Naive thymus-derived CD4-positive, alpha-beta T cell (primary cell): ENCODE measurements around the gene LAPTM4A. TPM values are rescaled to one million over a fixed set of nuclear protein-coding genes. Genes with fewer than 3 reads are reported as not detected.

Experiments used
- ATAC-seq: fragments of 150-1000 bp; cut with Tn5 transposase; 2 replicates; pipeline ENCODE4 v1.10.0; 2021; ENCODE audit warnings: mild to moderate bottlenecking, moderate library complexity
- CTCF ChIA-PET: fragments of 350-600 bp; sonication (Branson Sonifier 250); formaldehyde crosslinking; loops from one replicate; lab custom pipeline; 2021; ENCODE audit warnings: antibody characterized with exemption; lab: Charles Lee
- POLR2A ChIA-PET: fragments of 350-600 bp; sonication (Branson Sonifier 250); formaldehyde crosslinking; loops from one replicate; lab custom pipeline; 2021; ENCODE audit warnings: antibody characterized with exemption, inconsistent platforms; lab: Charles Lee
- DNase-seq, 9 donors: peaks; one replicate each; pipeline versions ENCODE4 v3.0.0 to v3.0.0-alpha.2; 2020 to 2022; ENCODE audit warnings: mixed read lengths in 1 of 9
- H3K27ac ChIP-seq: one replicate; pipeline ENCODE4 v1.7.0; 2013; ENCODE audit warnings: mild to moderate bottlenecking, low read depth, low read length, moderate library complexity
- H3K27me3 ChIP-seq, 2 donors: one replicate each; pipeline ENCODE4 v1.7.0; 2013; ENCODE audit warnings: low read length in 2 of 2, mild to moderate bottlenecking in 2 of 2, moderate library complexity in 2 of 2; ENCODE audit not compliant: control insufficient read depth in 2 of 2, insufficient read depth in 2 of 2
- H3K36me3 ChIP-seq, 3 experiments: 1 replicate in 2 of 3; 2 replicates in 1 of 3; pipeline ENCODE4 v1.7.0; 2013; ENCODE audit warnings: low read length in 3 of 3, mild to moderate bottlenecking in 3 of 3, moderate library complexity in 1 of 3; ENCODE audit not compliant: insufficient read depth in 3 of 3, control insufficient read depth in 2 of 3
- H3K4me1 ChIP-seq, 2 donors: one replicate each; pipeline ENCODE4 v1.7.0; 2013; ENCODE audit warnings: low read length in 2 of 2, mild to moderate bottlenecking in 2 of 2, moderate library complexity in 1 of 2; ENCODE audit not compliant: control insufficient read depth in 2 of 2, insufficient read depth in 2 of 2
- H3K4me3 ChIP-seq: 2 replicates; pipeline ENCODE4 v1.7.0; 2013; ENCODE audit warnings: mild to moderate bottlenecking, low read length
- H3K9me3 ChIP-seq, 3 experiments: 1 replicate in 2 of 3; 2 replicates in 1 of 3; pipeline ENCODE4 v1.7.0; 2013; ENCODE audit warnings: low read length in 3 of 3; ENCODE audit not compliant: control insufficient read depth in 2 of 3
- H3K27ac Mint-ChIP-seq, 9 donors: one replicate each; pipeline ENCODE4 v1.8.0; 2020 to 2022; ENCODE audit warnings: mixed read lengths in 9 of 9, mild to moderate bottlenecking in 8 of 9, moderate library complexity in 5 of 9, inconsistent platforms in 2 of 9
- H3K27me3 Mint-ChIP-seq, 5 donors: one replicate each; pipeline ENCODE4 v1.8.0; 2021 to 2022; ENCODE audit warnings: mixed read lengths in 5 of 5, mild to moderate bottlenecking in 1 of 5
- H3K36me3 Mint-ChIP-seq, 5 donors: one replicate each; pipeline ENCODE4 v1.8.0; 2020 to 2022; ENCODE audit warnings: mixed read lengths in 5 of 5, mild to moderate bottlenecking in 3 of 5, inconsistent platforms in 1 of 5
- H3K4me1 Mint-ChIP-seq, 7 donors: one replicate each; pipeline ENCODE4 v1.8.0; 2020 to 2022; ENCODE audit warnings: mixed read lengths in 7 of 7, mild to moderate bottlenecking in 3 of 7, inconsistent platforms in 1 of 7
- H3K4me3 Mint-ChIP-seq, 10 donors: one replicate each; pipeline ENCODE4 v1.8.0; 2020 to 2022; ENCODE audit warnings: mild to moderate bottlenecking in 10 of 10, mixed read lengths in 10 of 10, moderate library complexity in 6 of 10, inconsistent platforms in 2 of 10
- H3K9me3 Mint-ChIP-seq, 11 donors: one replicate each; pipeline ENCODE4 v1.8.0; 2020 to 2022; ENCODE audit warnings: mixed read lengths in 11 of 11, mild to moderate bottlenecking in 4 of 11, inconsistent platforms in 1 of 11, moderate library complexity in 1 of 11
- intact Hi-C, 2 donors: fragments of 100-400 bp; cut with micrococcal nuclease; formaldehyde crosslinking; loops; one replicate each; pipeline ENCODE4 v1.15.1; 2023
- polyA plus RNA-seq, 2 donors: library from polyadenylated mRNA; unstranded; fragments of 300-500 nt; fragmentation: Illumina TruSeq; gene quantifications; one replicate each; pipeline ENCODE4 v1.2.3, GENCODE V29; 2021
- total RNA-seq, 6 experiments: library from RNA in 5 of 6; stranded (reverse) in 5 of 6; gene quantifications; 1 replicate in 5 of 6; 2 replicates in 1 of 6; pipeline ENCODE4 v1.2.3 and lab custom pipeline; 2021 to 2026

LAPTM4A gene
- total and polyA plus RNA-seq, 7 experiments from 2014 or later, result 32.3 to 106 (median 49.8) TPM

GRCh38 chr2:20072436-20073158, 21.2 kb upstream of the LAPTM4A start:
- ChIA-PET CTCF (no interaction called here), POLR2A (no interaction called here)
- peaks cover 0 to 4% (median 0%) of the 10 kb centered on the region in 7 donors for H3K4me1 Mint-ChIP-seq
- H3K27me3 ChIP-seq, result no peaks in the 10 kb centered on the region
- H3K4me1 ChIP-seq, result no peaks in the 10 kb centered on the region
- H3K4me3 Mint-ChIP-seq, result no peak overlapping the region
- H3K27me3 Mint-ChIP-seq, result peaks cover 0 to 13% (median 5%) of the 10 kb centered on the region in 5 donors
- no peak overlapping the region for H3K27ac ChIP-seq
- H3K9me3 ChIP-seq, result peaks cover 0 to 2% (median 0%) of the 10 kb centered on the region in 3 experiments
- ATAC-seq (no peak), DNase-seq (no peak)
- H3K27ac Mint-ChIP-seq, result no peak overlapping the region
- intact Hi-C loops, result no loop called here
- H3K36me3 Mint-ChIP-seq, result peaks cover 0 to 4% (median 0%) of the 10 kb centered on the region in 5 donors
- peaks cover 0 to 7% (median 0%) of the 10 kb centered on the region in 11 donors for H3K9me3 Mint-ChIP-seq
- no peaks in the 10 kb centered on the region for H3K36me3 ChIP-seq
- no peak overlapping the region for H3K4me3 ChIP-seq

DNA sequence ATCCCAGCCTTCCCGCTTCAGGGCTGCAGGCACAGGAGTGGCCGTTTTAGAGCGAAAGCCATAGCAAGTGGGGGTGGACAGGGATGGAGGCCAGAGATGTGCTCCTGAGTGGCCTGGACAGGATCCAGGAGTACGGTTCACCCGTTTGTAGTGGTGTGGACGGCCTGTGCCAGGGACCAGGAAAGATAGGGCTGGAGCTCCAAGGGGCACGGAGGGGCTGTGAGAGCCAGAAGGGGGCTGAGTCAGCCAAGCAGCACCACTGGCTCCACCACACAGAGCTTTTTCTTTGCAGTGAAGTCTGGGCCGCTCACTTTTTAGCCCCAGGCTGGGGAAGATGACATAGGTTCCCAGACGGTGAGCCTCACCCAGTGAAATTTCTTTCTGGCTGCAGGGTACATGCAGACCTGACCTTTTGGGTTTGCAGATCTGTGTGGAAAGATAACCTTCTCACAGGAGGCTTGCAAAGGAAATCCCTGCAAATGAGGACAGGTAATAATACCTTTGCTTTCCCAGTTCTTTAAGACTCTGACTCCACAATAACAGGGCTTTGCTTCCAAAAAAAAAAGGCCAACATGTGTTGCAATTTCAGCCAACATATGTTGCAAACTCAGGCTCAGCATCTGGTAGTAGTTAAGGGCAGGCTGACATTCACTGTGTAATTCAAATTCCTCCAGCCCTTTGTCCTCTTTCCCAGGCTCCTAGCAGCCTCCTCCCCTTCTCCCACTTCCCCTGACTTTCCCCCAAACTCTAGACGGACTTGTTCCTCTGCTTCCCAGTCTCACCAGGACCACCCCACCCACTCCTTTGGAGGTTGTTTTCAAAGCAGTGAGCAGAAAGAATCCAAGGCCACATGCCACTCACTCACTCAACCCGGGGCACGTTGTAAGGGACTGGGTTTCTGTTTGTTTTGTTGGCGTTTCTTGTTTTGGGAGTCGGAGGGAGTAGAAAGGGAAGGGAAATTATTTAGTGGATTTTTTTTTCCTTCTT, 20.3 kb upstream of the LAPTM4A start:
- DNase-seq (no peak), ATAC-seq (no peak)
- Mint-ChIP-seq H3K27me3 (peaks cover 0 to 13% (median 4%) of the 10 kb centered on the region in 5 donors), H3K27ac (no peak overlapping the region), H3K4me1 (peaks cover 0 to 4% (median 0%) of the 10 kb centered on the region in 7 donors), H3K9me3 (peaks cover 0 to 6% (median 0%) of the 10 kb centered on the region in 11 donors), H3K36me3 (peaks cover 0 to 3% (median 0%) of the 10 kb centered on the region in 5 donors), H3K4me3 (no peak overlapping the region)
- H3K27me3 ChIP-seq, result no peaks in the 10 kb centered on the region
- POLR2A ChIA-PET, result no interaction called here
- no peak overlapping the region for H3K4me3 ChIP-seq
- H3K4me1 ChIP-seq, result no peaks in the 10 kb centered on the region
- CTCF ChIA-PET, result no interaction called here
- no peak overlapping the region for H3K27ac ChIP-seq
- no peaks in the 10 kb centered on the region for H3K36me3 ChIP-seq
- H3K9me3 ChIP-seq, result no peaks in the 10 kb centered on the region
- intact Hi-C loops, result no loop called here

GRCh38 chr2:20069756-20070155, 18.3 kb upstream of the LAPTM4A start:
- Mint-ChIP-seq H3K4me3 (no peak overlapping the region), H3K27me3 (peaks cover 0 to 7% (median 4%) of the 10 kb centered on the region in 5 donors), H3K9me3 (peaks cover 0 to 6% (median 0%) of the 10 kb centered on the region in 11 donors), H3K27ac (no peak overlapping the region), H3K36me3 (peaks cover 0 to 3% (median 0%) of the 10 kb centered on the region in 5 donors), H3K4me1 (peaks cover 0 to 4% (median 0%) of the 10 kb centered on the region in 7 donors)
- no peaks in the 10 kb centered on the region for H3K27me3 ChIP-seq
- intact Hi-C loops, result no loop called here
- DNase-seq (no peak), ATAC-seq (no peak)
- CTCF ChIA-PET, result no interaction called here
- no peaks in the 10 kb centered on the region for H3K9me3 ChIP-seq
- no peaks in the 10 kb centered on the region for H3K36me3 ChIP-seq
- H3K4me1 ChIP-seq, result no peaks in the 10 kb centered on the region
- no peak overlapping the region for H3K4me3 ChIP-seq
- H3K27ac ChIP-seq, result no peak overlapping the region
- POLR2A ChIA-PET, result interaction anchor here (1.4 kb wide), 1 partner anchor 18 kb away, joined by 4 read pairs; the partner anchor contains the start of gene LAPTM4A

- Histone ChIP-seq H3K4me1 (no peaks in the 10 kb centered on the region), H3K36me3 (no peaks in the 10 kb centered on the region), H3K27ac (no peak overlapping the region), H3K9me3 (no peaks in the 10 kb centered on the region), H3K27me3 (no peaks in the 10 kb centered on the region), H3K4me3 (no peak overlapping the region)
- Mint-ChIP-seq H3K27ac (no peak overlapping the region), H3K4me3 (no peak overlapping the region), H3K27me3 (peaks cover 0 to 10% (median 1%) of the 10 kb centered on the region in 5 donors), H3K4me1 (no peaks in the 10 kb centered on the region), H3K9me3 (peaks cover 0 to 6% (median 0%) of the 10 kb centered on the region in 11 donors), H3K36me3 (peaks cover 0 to 3% (median 0%) of the 10 kb centered on the region in 5 donors)
- POLR2A ChIA-PET, result no interaction called here
- ATAC-seq, result no peak
- CTCF ChIA-PET, result no interaction called here
- no peak for DNase-seq
- intact Hi-C loops, result no loop called here
Observed at GRCh38 chr2:20067992-20068584, 16.7 kb upstream of the LAPTM4A start.

DNA sequence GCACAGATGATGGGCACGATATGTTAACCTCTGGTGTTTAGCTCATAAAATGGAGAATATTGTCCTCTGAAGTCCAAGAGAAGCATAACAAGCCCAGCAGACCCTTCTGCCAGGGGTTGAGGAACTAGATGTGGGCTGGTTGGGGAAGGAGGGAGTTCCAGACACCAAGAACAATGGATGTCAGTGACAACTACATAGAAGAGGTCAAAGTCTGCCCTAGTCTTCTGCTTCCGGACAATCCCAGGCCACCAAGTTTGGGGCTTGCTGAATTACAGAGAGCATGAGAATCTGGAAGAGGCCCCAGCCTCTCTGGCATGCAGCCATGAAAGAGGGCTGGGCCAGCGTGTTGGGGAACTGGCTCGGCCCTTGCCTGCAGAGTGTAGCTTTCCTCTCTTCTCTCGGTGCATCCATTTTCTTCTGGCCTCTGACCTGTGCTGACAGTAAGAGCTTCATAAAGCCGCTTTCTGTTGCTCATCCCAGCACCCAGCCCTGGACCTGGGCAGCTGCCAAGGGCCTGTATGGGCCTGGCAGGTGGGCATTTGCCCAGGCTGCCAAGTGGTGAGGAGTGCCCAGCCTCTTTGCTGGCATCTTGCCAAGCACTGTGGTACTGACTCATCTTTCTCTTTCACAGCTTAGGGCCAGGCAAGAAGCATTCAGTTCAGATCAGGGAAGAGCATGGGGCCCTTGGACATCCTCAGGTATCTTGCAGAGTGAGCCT, 14.6 kb upstream of the LAPTM4A start:
- Histone ChIP-seq H3K9me3 (no peaks in the 10 kb centered on the region), H3K4me1 (no peaks in the 10 kb centered on the region), H3K4me3 (no peak overlapping the region), H3K36me3 (no peaks in the 10 kb centered on the region), H3K27ac (no peak overlapping the region), H3K27me3 (no peaks in the 10 kb centered on the region)
- ChIA-PET POLR2A (no interaction called here), CTCF (no interaction called here)
- Mint-ChIP-seq H3K27me3 (peaks cover 0 to 22% (median 4%) of the 10 kb centered on the region in 5 donors), H3K36me3 (peaks cover 0 to 3% (median 0%) of the 10 kb centered on the region in 5 donors), H3K9me3 (peaks cover 0 to 6% (median 0%) of the 10 kb centered on the region in 11 donors), H3K4me3 (no peak overlapping the region), H3K27ac (no peak overlapping the region), H3K4me1 (no peaks in the 10 kb centered on the region)
- DNase-seq, result no peak
- intact Hi-C loops, result no loop called here
- peak; percentile 29 for ATAC-seq

- no peaks in the 10 kb centered on the region for H3K4me1 Mint-ChIP-seq
- no peaks in the 10 kb centered on the region for H3K36me3 ChIP-seq
- intact Hi-C loops, result no loop called here
- H3K27me3 Mint-ChIP-seq, result peaks cover 0 to 22% (median 11%) of the 10 kb centered on the region in 5 donors
- peaks cover 0 to 6% (median 0%) of the 10 kb centered on the region in 11 donors for H3K9me3 Mint-ChIP-seq
- no peak overlapping the region for H3K27ac ChIP-seq
- H3K9me3 ChIP-seq, result no peaks in the 10 kb centered on the region
- H3K36me3 Mint-ChIP-seq, result peaks cover 0 to 3% (median 0%) of the 10 kb centered on the region in 5 donors
- no peaks in the 10 kb centered on the region for H3K4me1 ChIP-seq
- DNase-seq (no peak), ATAC-seq (no peak)
- H3K27ac Mint-ChIP-seq, result no peak overlapping the region
- H3K4me3 ChIP-seq, result no peak overlapping the region
- no peak overlapping the region for H3K4me3 Mint-ChIP-seq
- ChIA-PET CTCF (no interaction called here), POLR2A (no interaction called here)
- H3K27me3 ChIP-seq, result no peaks in the 10 kb centered on the region
Observed at GRCh38 chr2:20064841-20065240, 13.4 kb upstream of the LAPTM4A start.
